IPS-18a (cell line): Measurements from ENCODE around the gene KRT3.

Experiments
- H3K27ac ChIP-seq: one replicate; pipeline ENCODE4 v1.5.1; 2013; ENCODE audit warnings: low read length
- H3K27me3 ChIP-seq: one replicate; pipeline ENCODE4 v1.6.1; 2013; ENCODE audit warnings: mild to moderate bottlenecking, low read length; ENCODE audit not compliant: control insufficient read depth, insufficient read depth
- H3K36me3 ChIP-seq: one replicate; pipeline ENCODE4 v1.6.1; 2013; ENCODE audit warnings: low read depth, low read length; ENCODE audit not compliant: control insufficient read depth
- H3K4me1 ChIP-seq: one replicate; pipeline ENCODE4 v1.6.1; 2013; ENCODE audit warnings: low read depth, low read length; ENCODE audit not compliant: control insufficient read depth
- H3K4me3 ChIP-seq: one replicate; pipeline ENCODE4 v1.5.1; 2013; ENCODE audit warnings: low read length
- H3K9ac ChIP-seq: one replicate; pipeline ENCODE4 v1.6.1; 2013; ENCODE audit warnings: mild to moderate bottlenecking, low read length, moderate library complexity
- H3K9me3 ChIP-seq: one replicate; pipeline ENCODE4 v1.6.1; 2013; ENCODE audit warnings: low read depth, low read length; ENCODE audit not compliant: control insufficient read depth

KRT3 gene

GRCh38 chr12:52809166-52809565 lies 13.2 kb upstream of the KRT3 start:
- Histone ChIP-seq H3K27me3 (no peaks in the 10 kb centered on the region), H3K27ac (no peak overlapping the region), H3K4me1 (peaks cover 9% of the 10 kb centered on the region), H3K36me3 (no peaks in the 10 kb centered on the region), H3K9me3 (no peaks in the 10 kb centered on the region), H3K4me3 (no peak overlapping the region), H3K9ac (no peak overlapping the region)

- Histone ChIP-seq H3K9ac (no peak overlapping the region), H3K4me1 (peaks cover 9% of the 10 kb centered on the region), H3K4me3 (no peak overlapping the region), H3K9me3 (no peaks in the 10 kb centered on the region), H3K27ac (no peak overlapping the region), H3K27me3 (no peaks in the 10 kb centered on the region), H3K36me3 (no peaks in the 10 kb centered on the region)
Observed at GRCh38 chr12:52808573-52809160, 12.8 kb upstream of the KRT3 start.

- H3K9me3 ChIP-seq: no peaks in the 10 kb centered on the region
- no peaks in the 10 kb centered on the region for H3K36me3 ChIP-seq
Observed at GRCh38 chr12:52807544-52808470, 11.9 kb upstream of the KRT3 start.

GRCh38 chr12:52806821-52807543 lies 11.1 kb upstream of the KRT3 start:
- Histone ChIP-seq H3K4me1 (peaks cover 9% of the 10 kb centered on the region), H3K27me3 (no peaks in the 10 kb centered on the region), H3K36me3 (no peaks in the 10 kb centered on the region), H3K9me3 (no peaks in the 10 kb centered on the region), H3K9ac (no peak overlapping the region), H3K27ac (no peak overlapping the region), H3K4me3 (no peak overlapping the region)

More at GRCh38 chr12:52807544-52808470, 11.9 kb upstream of the KRT3 start:
- Histone ChIP-seq H3K27me3 (no peaks in the 10 kb centered on the region), H3K9ac (no peak overlapping the region), H3K27ac (no peak overlapping the region), H3K4me3 (no peak overlapping the region), H3K4me1 (peaks cover 9% of the 10 kb centered on the region)

- Histone ChIP-seq H3K27me3 (no peaks in the 10 kb centered on the region), H3K9ac (no peak overlapping the region), H3K9me3 (no peaks in the 10 kb centered on the region), H3K27ac (no peak overlapping the region), H3K4me1 (peaks cover 9% of the 10 kb centered on the region), H3K4me3 (no peak overlapping the region), H3K36me3 (no peaks in the 10 kb centered on the region)
Observed at GRCh38 chr12:52806169-52806811, 10.4 kb upstream of the KRT3 start.

- H3K36me3 ChIP-seq: no peaks in the 10 kb centered on the region
- no peak overlapping the region for H3K9ac ChIP-seq
- H3K9me3 ChIP-seq: no peaks in the 10 kb centered on the region
- H3K27me3 ChIP-seq: no peaks in the 10 kb centered on the region
- H3K27ac ChIP-seq: no peak overlapping the region
- H3K4me3 ChIP-seq: no peak overlapping the region
- peaks cover 9% of the 10 kb centered on the region for H3K4me1 ChIP-seq
Observed at GRCh38 chr12:52805739-52806138, 9.8 kb upstream of the KRT3 start.

GRCh38 chr12:52805000-52805399 lies 9.1 kb upstream of the KRT3 start:
- H3K4me3 ChIP-seq: no peak overlapping the region
- no peaks in the 10 kb centered on the region for H3K36me3 ChIP-seq
- H3K9ac ChIP-seq: no peak overlapping the region
- H3K9me3 ChIP-seq: no peaks in the 10 kb centered on the region
- peaks cover 14% of the 10 kb centered on the region for H3K4me1 ChIP-seq
- no peaks in the 10 kb centered on the region for H3K27me3 ChIP-seq
- H3K27ac ChIP-seq: no peak overlapping the region

- H3K36me3 ChIP-seq: no peaks in the 10 kb centered on the region
- H3K4me3 ChIP-seq: no peak overlapping the region
- no peaks in the 10 kb centered on the region for H3K27me3 ChIP-seq
- H3K4me1 ChIP-seq: peaks cover 14% of the 10 kb centered on the region
- H3K27ac ChIP-seq: no peak overlapping the region
- H3K9me3 ChIP-seq: no peaks in the 10 kb centered on the region
- no peak overlapping the region for H3K9ac ChIP-seq
Observed at GRCh38 chr12:52802442-52802841, 6.5 kb upstream of the KRT3 start.

- H3K4me3 ChIP-seq: no peak overlapping the region
- no peaks in the 10 kb centered on the region for H3K9me3 ChIP-seq
- H3K36me3 ChIP-seq: no peaks in the 10 kb centered on the region
- no peak overlapping the region for H3K27ac ChIP-seq
- H3K27me3 ChIP-seq: no peaks in the 10 kb centered on the region
- no peak overlapping the region for H3K9ac ChIP-seq
- peaks cover 14% of the 10 kb centered on the region for H3K4me1 ChIP-seq
Observed at GRCh38 chr12:52801773-52802172, 5.9 kb upstream of the KRT3 start.

- no peaks in the 10 kb centered on the region for H3K27me3 ChIP-seq
- H3K27ac ChIP-seq: no peak overlapping the region
- H3K9me3 ChIP-seq: no peaks in the 10 kb centered on the region
- no peak overlapping the region for H3K9ac ChIP-seq
- peaks cover 8% of the 10 kb centered on the region for H3K4me1 ChIP-seq
- no peak overlapping the region for H3K4me3 ChIP-seq
- H3K36me3 ChIP-seq: no peaks in the 10 kb centered on the region
Observed at GRCh38 chr12:52800259-52800917, 4.5 kb upstream of the KRT3 start.
